Effector memory CD4-positive, alpha-beta T cell (primary cell): ENCODE data around the gene STUB1.

ENCODE experiments used
- DNase-seq, 3 donors: peaks; one replicate each; pipeline ENCODE4 v3.0.0-alpha.2; 2020
- H3K27ac ChIP-seq: 2 replicates; pipeline ENCODE4 v1.7.0; 2013; ENCODE audit warnings: mild to moderate bottlenecking, low read length, moderate library complexity; ENCODE audit not compliant: insufficient read depth, poor library complexity, severe bottlenecking
- H3K27me3 ChIP-seq: replicated peaks from 2 replicates; pipeline ENCODE4 v1.7.0; 2013; ENCODE audit warnings: mild to moderate bottlenecking, low read length; ENCODE audit not compliant: insufficient read depth, control insufficient read depth, poor library complexity, severe bottlenecking
- H3K36me3 ChIP-seq: 2 replicates; pipeline ENCODE4 v1.7.0; 2013; ENCODE audit warnings: mild to moderate bottlenecking, low read length, moderate library complexity; ENCODE audit not compliant: control insufficient read depth, insufficient read depth
- H3K4me1 ChIP-seq: 2 replicates; pipeline ENCODE4 v1.7.0; 2013; ENCODE audit warnings: low read length, mild to moderate bottlenecking; ENCODE audit not compliant: control insufficient read depth, insufficient read depth, poor library complexity, severe bottlenecking
- H3K4me3 ChIP-seq: 2 replicates; pipeline ENCODE4 v1.7.0; 2013; ENCODE audit warnings: low read length, low read depth, mild to moderate bottlenecking; ENCODE audit not compliant: insufficient read depth, poor library complexity, severe bottlenecking
- H3K9me3 ChIP-seq: 2 replicates; pipeline ENCODE4 v1.7.0; 2013; ENCODE audit warnings: mild to moderate bottlenecking, low read length, moderate library complexity; ENCODE audit not compliant: control insufficient read depth

STUB1 gene

DNA sequence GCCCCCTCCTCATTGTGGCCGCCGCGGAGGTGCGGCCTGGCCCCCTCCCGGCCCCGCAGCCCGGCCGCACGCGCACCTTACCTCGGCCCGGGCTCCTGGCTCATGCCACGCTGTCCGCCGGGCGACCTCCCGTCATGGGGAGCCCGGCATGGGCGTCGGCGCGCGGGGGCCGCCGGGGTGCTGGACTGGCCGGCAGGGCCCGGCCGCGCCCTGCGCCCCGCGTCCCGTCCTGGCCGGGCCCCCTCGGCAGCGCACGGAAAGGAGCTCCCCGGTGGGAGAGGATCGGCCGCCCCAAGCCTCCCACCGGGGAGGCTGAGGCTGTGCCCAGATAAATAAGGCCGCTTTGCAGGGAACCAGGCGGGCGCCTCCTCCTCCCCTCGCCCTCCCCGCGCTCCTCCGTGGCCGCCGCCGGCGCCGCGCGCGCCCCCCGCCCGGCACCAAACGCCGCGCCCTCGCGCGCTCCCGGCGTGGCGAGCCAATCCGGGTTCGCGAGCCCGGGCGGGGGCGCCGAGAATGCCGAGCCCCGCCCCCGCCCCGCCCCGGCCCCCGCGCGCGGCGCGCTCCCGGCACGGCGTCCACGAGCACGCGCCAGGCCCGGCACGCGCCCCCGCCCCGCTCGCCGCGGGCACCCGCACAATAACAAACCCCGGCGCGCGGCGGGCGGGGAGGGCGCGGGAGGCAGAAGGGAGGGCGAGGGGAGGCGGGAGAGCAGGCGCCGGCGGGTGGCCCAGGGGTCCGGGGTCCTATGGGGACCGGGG lies 25.4 kb downstream of the STUB1 start, which contains the start of gene FBXL16:
Gene FBXL16 (minus strand): TSS at position 371 of the 758 bp plus-strand sequence. CDS start 8,396 bp downstream, outside the sequence.
- H3K36me3 ChIP-seq, result no peaks in the 10 kb centered on the region
- no peaks in the 10 kb centered on the region for H3K9me3 ChIP-seq
- H3K27ac ChIP-seq, result no peak within 1 kb of the TSS
- H3K4me1 ChIP-seq, result peaks cover 27% of the 10 kb centered on the region
- DNase-seq, result no peak
- no peak within 1 kb of the TSS for H3K4me3 ChIP-seq
- H3K27me3 ChIP-seq, result peaks cover 69% of the 10 kb centered on the region

DNA sequence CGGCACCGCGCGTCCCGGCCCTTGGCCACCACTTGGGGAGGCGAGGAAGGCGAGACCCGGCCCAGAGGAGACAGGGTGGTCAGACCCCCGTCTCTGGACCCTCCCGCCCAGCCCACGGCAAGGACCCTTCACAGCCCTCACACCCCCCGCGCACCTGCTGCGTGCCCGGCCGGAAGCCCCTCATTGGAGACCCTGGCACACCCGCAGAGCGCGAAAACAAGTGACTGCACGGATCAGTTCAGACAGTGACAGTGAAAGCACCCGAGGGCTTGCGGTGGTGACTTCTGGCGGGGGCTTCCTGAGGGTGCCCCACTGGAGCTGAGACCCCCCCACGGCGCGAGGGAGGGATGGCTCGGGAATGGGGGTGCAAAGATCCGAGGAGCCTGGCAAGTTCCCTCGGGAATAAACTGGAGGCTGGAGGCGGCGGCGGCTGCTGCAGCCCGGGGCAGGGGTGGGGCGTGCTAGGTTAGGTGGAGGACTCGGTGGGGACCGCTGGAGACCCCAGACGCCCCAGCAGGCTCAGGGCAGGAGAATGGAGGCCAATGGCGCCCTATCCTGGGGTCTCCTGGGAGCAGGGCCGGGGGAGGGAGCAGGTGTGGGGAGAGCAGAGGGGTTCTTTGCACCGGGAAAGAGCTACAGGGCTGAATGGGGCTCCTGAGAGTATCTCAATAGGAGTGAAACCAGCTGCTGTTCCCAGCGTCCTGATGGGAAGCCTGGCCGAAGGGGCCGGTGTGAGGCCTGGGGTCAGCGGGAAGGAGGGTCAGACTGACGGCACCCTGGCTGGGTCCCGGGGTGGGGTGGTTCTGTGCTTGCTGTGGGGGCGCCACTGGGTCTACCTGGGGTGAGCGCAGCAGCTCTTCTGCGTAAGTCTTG lies 26.2 kb downstream of the STUB1 start:
- H3K36me3 ChIP-seq, result no peaks in the 10 kb centered on the region
- peaks cover 19% of the 10 kb centered on the region for H3K4me1 ChIP-seq
- H3K27me3 ChIP-seq, result peaks cover 78% of the 10 kb centered on the region
- DNase-seq, result no peak
- no peaks in the 10 kb centered on the region for H3K9me3 ChIP-seq
- H3K27ac ChIP-seq, result no peak overlapping the region
- H3K4me3 ChIP-seq, result no peak overlapping the region

DNA sequence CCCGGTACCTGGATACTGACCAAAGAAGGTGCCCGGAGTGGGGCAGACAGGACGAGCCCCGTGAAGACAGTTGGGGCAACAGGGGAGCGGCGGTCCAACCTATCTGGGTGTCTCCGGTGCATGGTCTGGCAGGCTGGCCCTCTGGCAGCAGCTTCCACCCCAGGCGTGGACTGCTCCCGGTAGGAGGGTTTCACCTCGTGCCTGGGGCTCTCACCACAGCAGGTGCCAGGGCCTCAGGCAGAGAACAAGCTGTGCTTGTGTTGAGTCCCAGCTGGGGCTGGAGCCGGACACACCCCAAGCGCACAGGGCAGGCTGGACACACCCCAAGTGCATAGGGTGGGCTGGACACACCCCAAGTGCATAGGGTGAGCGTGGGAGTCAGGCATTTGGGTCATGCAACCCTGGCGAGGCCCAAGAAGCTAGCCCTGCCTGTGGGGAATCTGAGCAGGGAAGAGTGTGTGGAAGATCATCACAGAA lies 26.9 kb downstream of the STUB1 start:
- Histone ChIP-seq H3K4me3 (no peak overlapping the region), H3K36me3 (no peaks in the 10 kb centered on the region), H3K9me3 (no peaks in the 10 kb centered on the region), H3K4me1 (peaks cover 13% of the 10 kb centered on the region), H3K27ac (no peak overlapping the region), H3K27me3 (peaks cover 74% of the 10 kb centered on the region)
- no peak for DNase-seq

DNA sequence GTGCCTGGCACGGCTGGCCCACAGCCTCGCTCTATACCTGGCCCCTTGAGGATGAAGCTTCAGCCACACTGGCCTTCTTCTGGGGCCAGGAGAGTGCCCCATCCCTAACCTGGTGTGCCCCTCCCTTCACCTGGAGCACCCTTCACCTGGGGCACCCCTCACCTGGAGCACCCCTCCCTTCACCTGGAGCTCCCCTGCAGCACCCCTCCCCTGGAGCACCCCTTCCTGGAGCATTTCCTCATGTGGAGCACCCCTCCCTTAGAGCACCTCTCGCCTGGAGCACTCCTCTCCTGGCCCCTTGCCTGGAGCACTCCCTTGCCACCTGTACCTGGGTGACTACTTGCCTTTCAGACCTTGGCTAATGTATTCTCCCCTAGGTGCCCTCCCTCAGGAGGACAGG lies 27.8 kb downstream of the STUB1 start:
- no peak for DNase-seq
- H3K27me3 ChIP-seq, result peaks cover 65% of the 10 kb centered on the region

DNA sequence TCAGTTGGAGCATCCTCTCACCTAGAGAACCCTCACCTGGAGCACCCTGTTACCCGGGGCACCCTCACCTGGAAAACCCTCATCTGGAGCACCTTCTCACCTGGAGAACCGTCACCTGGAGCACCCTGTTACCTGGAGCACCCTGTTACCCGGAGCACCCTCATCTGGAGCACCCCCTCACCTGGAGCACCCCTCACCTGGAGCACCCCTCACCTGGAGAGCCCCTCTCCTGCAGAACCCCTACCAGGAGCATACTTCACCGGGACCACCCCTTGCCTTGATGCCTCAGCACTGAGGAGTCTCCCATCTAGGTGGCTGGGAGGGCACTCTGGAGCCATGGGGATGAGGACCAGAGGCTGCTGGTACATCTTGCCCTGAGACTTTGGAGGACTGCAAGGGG lies 28.7 kb downstream of the STUB1 start:
- H3K9me3 ChIP-seq, result no peaks in the 10 kb centered on the region
- no peaks in the 10 kb centered on the region for H3K36me3 ChIP-seq
- no peak overlapping the region for H3K27ac ChIP-seq
- DNase-seq, result no peak
- no peak overlapping the region for H3K4me3 ChIP-seq
- H3K4me1 ChIP-seq, result peaks cover 13% of the 10 kb centered on the region
- peaks cover 55% of the 10 kb centered on the region for H3K27me3 ChIP-seq

More for the DNA sequence above, 27.8 kb downstream of the STUB1 start:
- Histone ChIP-seq H3K9me3 (no peaks in the 10 kb centered on the region), H3K27ac (no peak overlapping the region), H3K36me3 (no peaks in the 10 kb centered on the region), H3K4me1 (peaks cover 13% of the 10 kb centered on the region), H3K4me3 (no peak overlapping the region)

DNA sequence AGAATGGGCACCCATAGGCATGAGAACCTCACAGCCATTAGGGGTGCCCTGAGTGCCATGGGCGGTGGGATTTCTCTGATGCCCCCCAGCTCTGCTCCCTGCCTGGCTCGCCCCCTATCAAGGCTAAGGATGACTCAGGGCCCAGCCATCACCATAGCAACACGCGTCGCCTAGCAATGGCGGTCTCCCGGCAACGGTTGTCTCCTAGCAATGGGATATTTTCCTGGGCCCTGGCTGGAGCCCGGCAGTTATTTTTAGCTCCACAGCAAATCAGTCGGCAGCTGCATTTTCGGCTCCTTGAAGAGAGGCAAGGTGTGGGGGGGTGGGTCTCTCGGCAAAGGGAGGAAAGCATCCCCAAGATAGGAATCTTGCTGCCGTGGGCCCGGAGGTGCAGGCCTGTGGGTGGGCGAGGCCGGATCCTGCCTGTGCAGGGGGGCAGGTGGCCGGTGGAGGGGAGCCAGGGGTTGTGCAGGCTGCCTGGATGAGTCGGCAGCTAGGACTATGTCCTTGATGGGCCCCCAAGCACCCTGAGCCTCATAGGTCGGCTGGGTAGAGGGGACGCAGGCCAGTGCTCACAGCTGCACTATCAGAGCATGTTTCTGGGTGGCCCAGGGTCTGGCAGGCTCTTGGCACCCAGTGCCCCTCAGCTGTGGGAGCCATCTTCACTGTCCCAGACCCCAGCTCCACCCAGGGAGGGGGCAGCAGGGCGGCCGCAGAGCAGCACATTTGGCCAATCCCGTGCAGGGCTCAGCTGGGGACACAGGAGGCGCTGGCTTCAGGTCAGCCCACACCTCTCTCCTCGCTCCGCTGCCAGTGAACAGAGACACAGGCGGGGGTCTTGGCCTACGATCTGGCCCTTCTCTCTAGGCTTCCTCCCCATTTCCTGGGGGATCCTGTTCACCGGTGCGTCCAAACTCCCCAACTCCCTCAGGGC lies 29.6 kb downstream of the STUB1 start:
- no peak for DNase-seq
- Histone ChIP-seq H3K9me3 (no peaks in the 10 kb centered on the region), H3K4me1 (peaks cover 15% of the 10 kb centered on the region), H3K4me3 (no peak overlapping the region), H3K27me3 (peaks cover 46% of the 10 kb centered on the region), H3K36me3 (no peaks in the 10 kb centered on the region), H3K27ac (no peak overlapping the region)

DNA sequence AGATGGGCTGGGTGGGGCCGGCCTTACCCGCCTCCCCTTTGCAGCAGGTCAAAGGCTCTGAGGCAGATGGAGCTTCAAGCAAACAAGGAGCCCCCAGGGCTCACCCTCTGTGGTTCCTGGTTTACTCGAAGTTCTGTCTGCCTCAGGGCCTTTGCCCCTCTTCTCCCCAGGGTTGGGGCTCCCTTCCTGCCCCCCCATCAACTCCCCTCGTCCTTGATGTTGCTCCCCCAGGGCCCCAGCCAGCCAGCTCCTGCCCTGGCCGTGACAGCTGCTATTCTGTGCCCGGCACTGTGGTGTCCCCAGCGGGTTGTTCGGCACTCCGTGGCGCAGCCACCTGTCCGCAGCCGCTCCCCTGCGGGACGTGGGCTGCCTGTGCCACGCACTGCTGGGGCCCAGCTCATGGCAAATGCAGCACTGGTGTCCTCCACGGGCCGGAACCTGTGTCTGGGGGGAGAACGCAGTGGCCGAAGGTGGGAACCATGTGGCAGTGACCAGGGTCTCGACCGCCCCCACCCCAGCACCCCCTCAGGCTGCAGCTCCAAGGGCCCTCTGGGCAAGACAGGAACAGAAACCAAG lies 30.4 kb downstream of the STUB1 start:
- Histone ChIP-seq H3K4me1 (peaks cover 14% of the 10 kb centered on the region), H3K27me3 (peaks cover 43% of the 10 kb centered on the region), H3K9me3 (no peaks in the 10 kb centered on the region), H3K27ac (no peak overlapping the region), H3K36me3 (no peaks in the 10 kb centered on the region), H3K4me3 (no peak overlapping the region)
- DNase-seq, result no peak

DNA sequence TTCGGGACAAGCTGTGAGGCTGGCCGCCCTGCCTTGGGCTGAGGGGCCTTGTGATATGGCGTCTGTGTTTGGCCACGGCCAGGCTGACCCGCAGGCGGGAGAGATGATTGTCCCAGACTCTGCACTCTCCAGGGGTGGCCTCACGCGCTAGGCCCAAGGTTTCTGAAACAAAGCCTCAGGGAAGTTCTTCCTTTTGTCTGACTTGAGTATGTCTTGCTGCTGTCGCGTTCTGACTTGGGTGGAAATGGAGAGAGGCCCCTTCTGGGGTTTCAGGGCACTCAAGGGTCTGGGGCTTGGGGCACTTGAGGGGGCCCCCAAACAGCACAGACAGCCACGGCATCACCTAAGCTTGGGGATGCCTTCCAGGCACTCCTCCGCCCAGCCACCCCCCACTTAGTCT lies 30.9 kb downstream of the STUB1 start:
- Histone ChIP-seq H3K4me1 (peaks cover 17% of the 10 kb centered on the region), H3K4me3 (no peak overlapping the region), H3K27me3 (peaks cover 42% of the 10 kb centered on the region), H3K9me3 (no peaks in the 10 kb centered on the region), H3K27ac (no peak overlapping the region), H3K36me3 (no peaks in the 10 kb centered on the region)
- no peak for DNase-seq

DNA sequence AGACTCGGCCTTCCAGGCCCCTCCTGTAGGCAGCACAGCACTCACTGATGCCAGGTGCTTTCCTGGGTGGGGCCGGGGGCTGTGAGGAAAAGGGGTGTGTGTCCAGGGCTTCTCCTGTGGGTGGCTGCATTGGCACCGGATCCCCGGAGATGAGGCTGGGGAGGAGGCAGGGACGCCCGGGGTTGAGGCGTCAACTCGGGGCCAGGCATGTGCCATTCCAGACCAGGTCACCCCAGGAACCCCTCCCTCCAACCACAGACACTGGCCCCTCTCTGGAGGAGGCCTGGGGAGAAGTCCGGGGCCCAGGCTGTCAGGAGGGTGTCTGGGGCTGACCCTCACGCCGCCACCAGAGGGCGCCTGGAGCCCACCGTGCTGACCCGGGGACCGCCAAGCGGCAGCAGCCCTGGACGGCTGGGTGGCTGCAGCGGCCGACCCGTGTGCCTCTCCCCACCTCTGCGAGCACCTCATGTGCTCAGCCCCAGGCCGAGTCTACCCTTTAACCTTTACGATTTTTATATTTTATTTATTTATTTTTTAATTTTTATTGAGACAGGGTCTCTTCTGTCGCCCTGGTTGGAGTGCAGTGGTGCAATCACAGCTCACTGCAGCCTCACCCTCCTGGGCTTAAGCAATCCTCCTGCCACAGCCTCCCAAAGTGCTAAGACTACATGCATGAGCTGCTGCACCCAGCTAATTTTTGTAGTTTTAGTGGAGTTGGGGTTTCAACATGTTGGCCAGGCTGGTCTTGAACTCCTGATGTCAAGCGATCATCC lies 31.5 kb downstream of the STUB1 start:
- Histone ChIP-seq H3K4me1 (peaks cover 11% of the 10 kb centered on the region), H3K27me3 (peaks cover 35% of the 10 kb centered on the region), H3K4me3 (no peak overlapping the region), H3K27ac (no peak overlapping the region), H3K36me3 (no peaks in the 10 kb centered on the region), H3K9me3 (no peaks in the 10 kb centered on the region)
- DNase-seq, result peak; percentile 58 to 68 (median 67)
